HEK293 (cell line): Measurements from ENCODE around the gene TNNT2.

Experiments
- CTCF ChIA-PET: fragments of 350-600 bp; formaldehyde crosslinking; extraction: SDS; loops from one replicate; lab custom pipeline; 2021; ENCODE audit warnings: antibody characterized with exemption; lab: Yijun Ruan, JAX
- POLR2A ChIA-PET: fragments of 300-600 bp; formaldehyde crosslinking; extraction: SDS; loops from one replicate; lab custom pipeline; 2020; ENCODE audit warnings: antibody characterized with exemption, inconsistent platforms; lab: Yijun Ruan, JAX
- H3K27ac ChIP-seq: fragments of 200-500 bp; sonication (Bioruptor generic); 2 replicates; pipeline ENCODE4 v1.5.1; 2014; ENCODE audit warnings: low read depth, low read length, control low read depth, inconsistent platforms; ENCODE audit errors: extremely low read depth
- H3K36me3 ChIP-seq, 2 experiments: fragments of 200-500 bp in 1 of 2; sonication (Bioruptor generic) in 1 of 2; 1 replicate in 1 of 2; 2 replicates in 1 of 2; pipeline ENCODE4 v1.5.1; 2014 to 2017; ENCODE audit warnings: inconsistent platforms in 2 of 2, low read length in 2 of 2; ENCODE audit not compliant: control insufficient read depth in 2 of 2, insufficient read depth in 1 of 2
- H3K4me1 ChIP-seq: fragments of 200-500 bp; sonication (Bioruptor generic); 2 replicates; pipeline ENCODE4 v1.5.1; 2014; ENCODE audit warnings: mild to moderate bottlenecking, low read length, inconsistent platforms; ENCODE audit not compliant: control insufficient read depth, insufficient read depth
- H3K4me3 ChIP-seq: 2 replicates; pipeline ENCODE4 v1.5.1; 2011; ENCODE audit warnings: low read depth, mild to moderate bottlenecking, control low read depth, low read length, moderate library complexity
- H3K9me3 ChIP-seq: fragments of 200-500 bp; sonication (Bioruptor generic); 2 replicates; pipeline ENCODE4 v1.5.1; 2014; ENCODE audit warnings: low read depth, low read length, inconsistent platforms; ENCODE audit not compliant: control insufficient read depth, insufficient read depth
- BCL11B ChIP-seq: fragments of 450-650 bp; formaldehyde crosslinking; IDR thresholded peaks from 2 replicates; pipeline ENCODE4 v1.5.1; 2016; ENCODE audit warnings: low read depth, missing biosample characterization, missing genetic modification characterization
- EGR2 ChIP-seq: fragments of 450-650 bp; formaldehyde crosslinking; IDR thresholded peaks from 2 replicates; pipeline ENCODE4 v1.5.1; 2016; ENCODE audit warnings: low read depth, missing biosample characterization, missing genetic modification characterization
- KLF10 ChIP-seq: fragments of 450-650 bp; IDR thresholded peaks from 2 replicates; pipeline ENCODE4 v1.5.1; 2018; ENCODE audit warnings: missing biosample characterization, mild to moderate bottlenecking, missing genetic modification characterization
- SP3 ChIP-seq: fragments of 450-650 bp; formaldehyde crosslinking; IDR thresholded peaks from 2 replicates; pipeline ENCODE4 v1.5.1; 2016; ENCODE audit warnings: missing biosample characterization, missing genetic modification characterization
- ZBTB17 ChIP-seq: fragments of 450-650 bp; formaldehyde crosslinking; IDR thresholded peaks from 2 replicates; pipeline ENCODE4 v1.5.1; 2016; ENCODE audit warnings: missing biosample characterization, missing genetic modification characterization
- ZBTB20 ChIP-seq: fragments of 450-650 bp; formaldehyde crosslinking; IDR thresholded peaks from 2 replicates; pipeline ENCODE4 v1.5.1; 2016; ENCODE audit warnings: missing biosample characterization, missing genetic modification characterization
- ZFHX2 ChIP-seq: fragments of 450-650 bp; formaldehyde crosslinking; conservative IDR thresholded peaks from 2 replicates; pipeline ENCODE4 v1.5.1; 2016; ENCODE audit warnings: missing biosample characterization, missing genetic modification characterization
- ZIC2 ChIP-seq: fragments of 450-650 bp; formaldehyde crosslinking; IDR thresholded peaks from 2 replicates; pipeline ENCODE4 v1.5.1; 2016; ENCODE audit warnings: missing biosample characterization, missing genetic modification characterization
- ZNF112 ChIP-seq: fragments of 450-650 bp; formaldehyde crosslinking; IDR thresholded peaks from 2 replicates; pipeline ENCODE4 v1.5.0; 2017; ENCODE audit warnings: missing biosample characterization, missing genetic modification characterization
- ZNF140 ChIP-seq: fragments of 450-650 bp; formaldehyde crosslinking; IDR thresholded peaks from 2 replicates; pipeline ENCODE4 v1.5.1; 2016; ENCODE audit warnings: missing biosample characterization, missing genetic modification characterization
- ZNF404 ChIP-seq: fragments of 450-650 bp; formaldehyde crosslinking; IDR thresholded peaks from 2 replicates; pipeline ENCODE4 v1.5.1; 2017; ENCODE audit warnings: missing biosample characterization, missing genetic modification characterization
- ZNF521 ChIP-seq: fragments of 450-650 bp; formaldehyde crosslinking; IDR thresholded peaks from 2 replicates; pipeline ENCODE4 v1.5.1; 2017; ENCODE audit warnings: missing biosample characterization, mild to moderate bottlenecking, missing genetic modification characterization
- ZNF530 ChIP-seq: fragments of 450-650 bp; formaldehyde crosslinking; IDR thresholded peaks from 2 replicates; pipeline ENCODE4 v1.5.1; 2016; ENCODE audit warnings: low read depth, missing biosample characterization, missing genetic modification characterization
- ZNF555 ChIP-seq: fragments of 450-650 bp; formaldehyde crosslinking; conservative IDR thresholded peaks from 2 replicates; pipeline ENCODE4 v1.5.1; 2017; ENCODE audit warnings: missing biosample characterization, mild to moderate bottlenecking, missing genetic modification characterization, inconsistent platforms
- ZNF561 ChIP-seq: fragments of 450-650 bp; IDR thresholded peaks from 2 replicates; pipeline ENCODE4 v1.5.1; 2018; ENCODE audit warnings: missing biosample characterization, missing genetic modification characterization, borderline replicate concordance
- ZNF571 ChIP-seq: fragments of 450-650 bp; formaldehyde crosslinking; IDR thresholded peaks from 2 replicates; pipeline ENCODE4 v1.5.0; 2017; ENCODE audit warnings: missing biosample characterization, missing genetic modification characterization
- ZNF624 ChIP-seq: fragments of 450-650 bp; formaldehyde crosslinking; IDR thresholded peaks from 2 replicates; pipeline ENCODE4 v1.5.1; 2017; ENCODE audit warnings: missing biosample characterization, missing genetic modification characterization
- TF ChIP-seq, protein P1 (sequence below): fragments of 450-650 bp; formaldehyde crosslinking; IDR thresholded peaks from 2 replicates; pipeline ENCODE4 v1.5.1; 2016; ENCODE audit warnings: missing biosample characterization, missing genetic modification characterization
- TF ChIP-seq, protein P2 (sequence below): fragments of 450-650 bp; formaldehyde crosslinking; conservative IDR thresholded peaks from 2 replicates; pipeline ENCODE4 v1.5.1; 2016; ENCODE audit warnings: low read depth, missing biosample characterization, missing genetic modification characterization
- TF ChIP-seq, protein P3 (sequence below): fragments of 450-650 bp; formaldehyde crosslinking; IDR thresholded peaks from 2 replicates; pipeline ENCODE4 v1.5.1; 2016; ENCODE audit warnings: missing biosample characterization, missing genetic modification characterization
- TF ChIP-seq, protein P4 (sequence below): fragments of 450-650 bp; formaldehyde crosslinking; IDR thresholded peaks from 2 replicates; pipeline ENCODE4; 2016; ENCODE audit warnings: missing biosample characterization, missing genetic modification characterization

The TNNT2 gene

DNA sequence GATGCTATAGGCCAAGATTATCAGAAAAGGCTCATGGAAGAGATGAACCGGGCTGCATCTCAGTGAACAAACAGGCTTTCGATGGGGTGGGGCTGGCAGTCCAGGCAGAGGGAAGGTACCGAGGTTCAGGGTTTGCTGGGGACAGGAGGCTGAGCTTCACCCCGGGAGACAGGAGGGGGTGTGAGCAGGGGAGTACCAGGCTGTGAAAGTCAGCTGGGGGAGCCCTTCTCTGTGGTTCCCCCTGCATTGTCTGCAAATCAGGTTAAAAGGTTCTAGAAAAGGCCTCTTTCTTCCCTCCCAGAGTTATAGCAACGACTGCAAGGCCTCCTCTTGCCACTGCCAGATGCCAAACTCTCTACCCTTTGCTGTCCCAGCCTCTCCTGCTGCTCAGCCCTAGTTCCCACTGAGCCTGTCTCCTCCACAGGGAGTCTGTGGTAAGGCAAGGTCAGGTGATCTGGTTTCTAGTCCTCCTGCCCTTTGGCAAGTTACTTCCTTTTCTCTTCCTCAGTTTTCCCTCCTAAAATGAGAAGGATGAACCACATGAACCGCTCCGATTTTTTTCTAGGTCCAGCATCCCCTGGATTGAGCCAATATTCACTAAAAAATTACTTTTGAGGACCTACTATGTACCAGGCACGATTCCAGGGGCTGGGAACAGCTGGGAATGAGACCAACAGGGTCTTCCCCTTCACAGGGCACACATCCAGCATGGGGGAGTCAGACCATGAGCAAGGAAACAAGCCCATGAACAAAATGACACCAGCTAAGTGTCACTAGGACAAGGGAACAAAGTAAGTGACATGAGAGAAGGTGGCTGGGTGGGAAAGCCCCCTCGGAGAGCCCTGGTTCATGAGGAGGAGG, 14.4 kb upstream of the TNNT2 start:
- Histone ChIP-seq H3K27ac (no peak overlapping the region), H3K9me3 (no peaks in the 10 kb centered on the region), H3K36me3 (no peaks in the 10 kb centered on the region), H3K4me3 (no peak overlapping the region), H3K4me1 (no peaks in the 10 kb centered on the region)
- peak; percentile 72 for TF ChIP-seq ZIC2 (tag by site-specific recombination)
- TF ChIP-seq, protein P1, sequence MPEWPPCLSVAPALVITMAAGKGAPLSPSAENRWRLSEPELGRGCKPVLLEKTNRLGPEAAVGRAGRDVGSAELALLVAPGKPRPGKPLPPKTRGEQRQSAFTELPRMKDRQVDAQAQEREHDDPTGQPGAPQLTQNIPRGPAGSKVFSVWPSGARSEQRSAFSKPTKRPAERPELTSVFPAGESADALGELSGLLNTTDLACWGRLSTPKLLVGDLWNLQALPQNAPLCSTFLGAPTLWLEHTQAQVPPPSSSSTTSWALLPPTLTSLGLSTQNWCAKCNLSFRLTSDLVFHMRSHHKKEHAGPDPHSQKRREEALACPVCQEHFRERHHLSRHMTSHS, result no peak
- TF ChIP-seq ZNF571 (tag by site-specific recombination), result no peak
- TF ChIP-seq ZNF112 (tag by site-specific recombination), result no peak
- TF ChIP-seq ZNF530 (tag by site-specific recombination), result no peak
- ChIA-PET CTCF (interaction anchor here (0.5 to 1.3 kb wide), 4 partner anchors 16 to 138 kb away, joined by 3 to 5 read pairs (median 5); no protein-coding TSS in a partner anchor), POLR2A (no interaction called here)

DNA sequence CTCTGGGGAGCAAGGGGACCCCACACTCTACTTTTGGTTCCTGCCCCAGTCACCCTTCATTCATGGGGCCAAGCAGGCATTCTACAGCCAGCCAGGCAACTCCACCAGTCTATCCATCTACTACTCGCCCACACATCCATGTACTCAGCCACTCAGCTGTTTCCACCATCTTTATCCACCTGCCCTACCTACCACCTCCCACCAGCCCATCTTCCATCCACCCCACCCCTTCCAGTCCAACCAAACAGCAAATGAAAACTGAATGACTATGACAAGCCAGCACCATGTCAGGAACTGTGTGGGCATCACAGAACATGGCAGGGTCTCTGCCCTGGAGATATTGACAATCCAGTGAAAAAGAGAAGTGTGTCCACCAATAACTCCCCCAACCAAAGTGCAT, 13.7 kb upstream of the TNNT2 start:
- Histone ChIP-seq H3K9me3 (no peaks in the 10 kb centered on the region), H3K36me3 (no peaks in the 10 kb centered on the region), H3K27ac (no peak overlapping the region), H3K4me1 (no peaks in the 10 kb centered on the region), H3K4me3 (no peak overlapping the region)
- CTCF ChIA-PET, result interaction anchor here (0.5 to 1.3 kb wide), 4 partner anchors 15 to 137 kb away, joined by 3 to 5 read pairs (median 5); no protein-coding TSS in a partner anchor
- TF ChIP-seq BCL11B (no peak), ZNF521 (tag by site-specific recombination) (no peak), ZNF404 (tag by site-specific recombination) (no peak), ZBTB20 (no peak), SP3 (tag by site-specific recombination) (no peak), ZNF561 (tag by site-specific recombination) (no peak), ZNF140 (tag by site-specific recombination) (no peak), KLF10 (tag by site-specific recombination) (no peak), ZNF555 (tag by site-specific recombination) (no peak), ZNF624 (tag by site-specific recombination) (no peak), ZFHX2 (peak; percentile 67), EGR2 (tag by site-specific recombination) (peak; percentile 80), ZBTB17 (no peak)
- TF ChIP-seq, protein P2, sequence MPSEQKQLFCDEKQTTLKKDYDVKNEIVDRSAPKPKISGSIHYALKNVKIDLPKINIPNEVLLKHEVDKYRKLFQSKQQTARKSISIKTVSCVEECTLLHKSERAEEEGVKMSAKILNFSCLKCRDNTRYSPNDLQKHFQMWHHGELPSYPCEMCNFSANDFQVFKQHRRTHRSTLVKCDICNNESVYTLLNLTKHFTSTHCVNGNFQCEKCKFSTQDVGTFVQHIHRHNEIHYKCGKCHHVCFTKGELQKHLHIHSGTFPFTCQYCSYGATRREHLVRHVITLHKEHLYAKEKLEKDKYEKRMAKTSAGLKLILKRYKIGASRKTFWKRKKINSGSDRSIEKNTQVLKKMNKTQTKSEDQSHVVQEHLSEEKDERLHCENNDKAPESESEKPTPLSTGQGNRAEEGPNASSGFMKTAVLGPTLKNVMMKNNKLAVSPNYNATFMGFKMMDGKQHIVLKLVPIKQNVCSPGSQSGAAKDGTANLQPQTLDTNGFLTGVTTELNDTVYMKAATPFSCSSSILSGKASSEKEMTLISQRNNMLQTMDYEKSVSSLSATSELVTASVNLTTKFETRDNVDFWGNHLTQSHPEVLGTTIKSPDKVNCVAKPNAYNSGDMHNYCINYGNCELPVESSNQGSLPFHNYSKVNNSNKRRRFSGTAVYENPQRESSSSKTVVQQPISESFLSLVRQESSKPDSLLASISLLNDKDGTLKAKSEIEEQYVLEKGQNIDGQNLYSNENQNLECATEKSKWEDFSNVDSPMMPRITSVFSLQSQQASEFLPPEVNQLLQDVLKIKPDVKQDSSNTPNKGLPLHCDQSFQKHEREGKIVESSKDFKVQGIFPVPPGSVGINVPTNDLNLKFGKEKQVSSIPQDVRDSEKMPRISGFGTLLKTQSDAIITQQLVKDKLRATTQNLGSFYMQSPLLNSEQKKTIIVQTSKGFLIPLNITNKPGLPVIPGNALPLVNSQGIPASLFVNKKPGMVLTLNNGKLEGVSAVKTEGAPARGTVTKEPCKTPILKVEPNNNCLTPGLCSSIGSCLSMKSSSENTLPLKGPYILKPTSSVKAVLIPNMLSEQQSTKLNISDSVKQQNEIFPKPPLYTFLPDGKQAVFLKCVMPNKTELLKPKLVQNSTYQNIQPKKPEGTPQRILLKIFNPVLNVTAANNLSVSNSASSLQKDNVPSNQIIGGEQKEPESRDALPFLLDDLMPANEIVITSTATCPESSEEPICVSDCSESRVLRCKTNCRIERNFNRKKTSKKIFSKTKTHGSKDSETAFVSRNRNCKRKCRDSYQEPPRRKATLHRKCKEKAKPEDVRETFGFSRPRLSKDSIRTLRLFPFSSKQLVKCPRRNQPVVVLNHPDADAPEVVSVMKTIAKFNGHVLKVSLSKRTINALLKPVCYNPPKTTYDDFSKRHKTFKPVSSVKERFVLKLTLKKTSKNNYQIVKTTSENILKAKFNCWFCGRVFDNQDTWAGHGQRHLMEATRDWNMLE (tag by site-specific recombination), result no peak
- TF ChIP-seq, protein P3, sequence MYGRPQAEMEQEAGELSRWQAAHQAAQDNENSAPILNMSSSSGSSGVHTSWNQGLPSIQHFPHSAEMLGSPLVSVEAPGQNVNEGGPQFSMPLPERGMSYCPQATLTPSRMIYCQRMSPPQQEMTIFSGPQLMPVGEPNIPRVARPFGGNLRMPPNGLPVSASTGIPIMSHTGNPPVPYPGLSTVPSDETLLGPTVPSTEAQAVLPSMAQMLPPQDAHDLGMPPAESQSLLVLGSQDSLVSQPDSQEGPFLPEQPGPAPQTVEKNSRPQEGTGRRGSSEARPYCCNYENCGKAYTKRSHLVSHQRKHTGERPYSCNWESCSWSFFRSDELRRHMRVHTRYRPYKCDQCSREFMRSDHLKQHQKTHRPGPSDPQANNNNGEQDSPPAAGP (tag by site-specific recombination), result no peak
- TF ChIP-seq, protein P4, sequence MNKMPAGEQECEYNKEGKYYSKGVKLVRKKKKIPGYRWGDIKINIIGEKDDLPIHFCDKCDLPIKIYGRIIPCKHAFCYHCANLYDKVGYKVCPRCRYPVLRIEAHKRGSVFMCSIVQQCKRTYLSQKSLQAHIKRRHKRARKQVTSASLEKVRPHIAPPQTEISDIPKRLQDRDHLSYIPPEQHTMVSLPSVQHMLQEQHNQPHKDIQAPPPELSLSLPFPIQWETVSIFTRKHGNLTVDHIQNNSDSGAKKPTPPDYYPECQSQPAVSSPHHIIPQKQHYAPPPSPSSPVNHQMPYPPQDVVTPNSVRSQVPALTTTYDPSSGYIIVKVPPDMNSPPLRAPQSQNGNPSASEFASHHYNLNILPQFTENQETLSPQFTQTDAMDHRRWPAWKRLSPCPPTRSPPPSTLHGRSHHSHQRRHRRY, result no peak
- POLR2A ChIA-PET, result no interaction called here
